Keratinocyte (primary cell): Measurements from ENCODE around the gene TINCR. TPM values are rescaled to one million over a fixed set of nuclear protein-coding genes. Genes with fewer than 3 reads are reported as not detected.

ENCODE experiments used
- DNase-seq: peaks from one replicate; pipeline ENCODE4 v3.0.0-alpha.2; 2011; ENCODE audit warnings: low read depth, missing footprints, low spot score
- FAIRE-seq: peaks from 2 replicates; lab custom pipeline; 2011; peaks lifted over from hg19 to GRCh38; lab: Jason Lieb, UNC
- H2AFZ ChIP-seq: 2 replicates; pipeline ENCODE4 v1.6.0; 2012; ENCODE audit warnings: low read length, control low read depth, inconsistent platforms; ENCODE audit not compliant: control insufficient read depth
- H3K27ac ChIP-seq: 2 replicates; pipeline ENCODE4 v1.5.1; 2011; ENCODE audit warnings: low read length; ENCODE audit not compliant: control insufficient read depth, insufficient read depth
- H3K27me3 ChIP-seq: 3 replicates; pipeline ENCODE4 v1.6.0; 2011; ENCODE audit warnings: low read length; ENCODE audit not compliant: control insufficient read depth, insufficient read depth; ENCODE audit errors: extremely low read depth
- H3K36me3 ChIP-seq, 2 experiments: 2 replicates in 1 of 2; 3 replicates in 1 of 2; pipeline ENCODE4 v1.5.1; 2011; ENCODE audit warnings: low read length in 2 of 2, mild to moderate bottlenecking in 1 of 2; ENCODE audit not compliant: control insufficient read depth in 2 of 2, insufficient read depth in 2 of 2; ENCODE audit errors: extremely low read depth in 1 of 2
- H3K4me1 ChIP-seq: 3 replicates; pipeline ENCODE4 v1.5.1; 2011; ENCODE audit warnings: low read length; ENCODE audit not compliant: control insufficient read depth, insufficient read depth; ENCODE audit errors: extremely low read depth
- H3K4me2 ChIP-seq: 3 replicates; pipeline ENCODE4 v1.6.0; 2011; ENCODE audit warnings: low read depth, low read length; ENCODE audit not compliant: control insufficient read depth, insufficient read depth; ENCODE audit errors: extremely low read depth
- H3K4me3 ChIP-seq, 3 experiments: fragments of 200-600 bp in 1 of 3; sonication (generic) in 1 of 3; 2 replicates in 2 of 3; 3 replicates in 1 of 3; pipeline ENCODE4 v1.5.1; 2011 to 2016; ENCODE audit warnings: low read length in 3 of 3, mild to moderate bottlenecking in 3 of 3, control low read depth in 2 of 3, inconsistent platforms in 1 of 3, low read depth in 1 of 3, mixed read lengths in 1 of 3, mixed run types in 1 of 3, moderate library complexity in 1 of 3; ENCODE audit not compliant: control insufficient read depth in 2 of 3, insufficient read depth in 2 of 3; ENCODE audit errors: extremely low read depth in 1 of 3
- H3K79me2 ChIP-seq: 2 replicates; pipeline ENCODE4 v1.6.0; 2012; ENCODE audit warnings: low read length; ENCODE audit not compliant: control insufficient read depth, insufficient read depth
- H3K9ac ChIP-seq: 3 replicates; pipeline ENCODE4 v1.6.0; 2011; ENCODE audit warnings: low read length; ENCODE audit not compliant: control insufficient read depth, insufficient read depth; ENCODE audit errors: extremely low read depth
- H3K9me1 ChIP-seq: 3 replicates; pipeline ENCODE4 v1.6.0; 2011; ENCODE audit warnings: low read length; ENCODE audit not compliant: control insufficient read depth, insufficient read depth; ENCODE audit errors: extremely low read depth
- H3K9me3 ChIP-seq: 2 replicates; pipeline ENCODE4 v1.5.1; 2012; ENCODE audit warnings: low read depth, low read length; ENCODE audit not compliant: control insufficient read depth
- H4K20me1 ChIP-seq: 3 replicates; pipeline ENCODE4 v1.6.0; 2011; ENCODE audit warnings: low read length; ENCODE audit not compliant: control insufficient read depth, insufficient read depth; ENCODE audit errors: extremely low read depth
- EZH2 ChIP-seq: IDR thresholded peaks from one replicate; pipeline ENCODE4 v1.6.1; 2012; ENCODE audit warnings: inconsistent platforms, mild to moderate bottlenecking, low read length, moderate library complexity
- dilution Hi-C: fragments of 300-500 bp; cut with MboI; formaldehyde crosslinking; loops from one replicate; pipeline ENCODE4 v1.7.0; 2020; ENCODE audit warnings: low sequenced_read_pairs; ENCODE audit not compliant: extremely low pct_ligation_motif_present
- polyA plus RNA-seq, 5 experiments: library from polyadenylated mRNA; depleted of rRNA in 3 of 5; stranded (reverse) in 3 of 5; stranded (forward) in 1 of 5; unstranded in 1 of 5; fragments of >200 nt; gene quantifications; 1 replicate in 1 of 5; 2 replicates in 3 of 5; 3 replicates in 1 of 5; pipeline versions ENCODE4 v1.2.1 to v1.2.3, GENCODE V29; 2011 to 2012; ENCODE audit warnings: missing spikeins in 2 of 5, low read depth in 1 of 5, low replicate concordance in 1 of 5
- TF ChIP-seq, protein P1 (sequence below), 3 experiments: IDR thresholded peaks in 1 of 3; conservative IDR thresholded peaks in 1 of 3; optimal IDR thresholded peaks in 1 of 3; 2 replicates in 2 of 3; 3 replicates in 1 of 3; pipeline versions ENCODE3 to v1.5.1; 2011; ENCODE audit warnings: low read length in 3 of 3, mild to moderate bottlenecking in 3 of 3, moderate library complexity in 2 of 3, control low read depth in 1 of 3, inconsistent platforms in 1 of 3; ENCODE audit not compliant: insufficient read depth in 2 of 3; ENCODE audit errors: extremely low read depth in 1 of 3

Gene TINCR
- polyA plus RNA-seq, 1 donor (not counting 4 experiments of a cell fraction or from before 2014, with no cell fraction given) = 9.7 TPM

DNA sequence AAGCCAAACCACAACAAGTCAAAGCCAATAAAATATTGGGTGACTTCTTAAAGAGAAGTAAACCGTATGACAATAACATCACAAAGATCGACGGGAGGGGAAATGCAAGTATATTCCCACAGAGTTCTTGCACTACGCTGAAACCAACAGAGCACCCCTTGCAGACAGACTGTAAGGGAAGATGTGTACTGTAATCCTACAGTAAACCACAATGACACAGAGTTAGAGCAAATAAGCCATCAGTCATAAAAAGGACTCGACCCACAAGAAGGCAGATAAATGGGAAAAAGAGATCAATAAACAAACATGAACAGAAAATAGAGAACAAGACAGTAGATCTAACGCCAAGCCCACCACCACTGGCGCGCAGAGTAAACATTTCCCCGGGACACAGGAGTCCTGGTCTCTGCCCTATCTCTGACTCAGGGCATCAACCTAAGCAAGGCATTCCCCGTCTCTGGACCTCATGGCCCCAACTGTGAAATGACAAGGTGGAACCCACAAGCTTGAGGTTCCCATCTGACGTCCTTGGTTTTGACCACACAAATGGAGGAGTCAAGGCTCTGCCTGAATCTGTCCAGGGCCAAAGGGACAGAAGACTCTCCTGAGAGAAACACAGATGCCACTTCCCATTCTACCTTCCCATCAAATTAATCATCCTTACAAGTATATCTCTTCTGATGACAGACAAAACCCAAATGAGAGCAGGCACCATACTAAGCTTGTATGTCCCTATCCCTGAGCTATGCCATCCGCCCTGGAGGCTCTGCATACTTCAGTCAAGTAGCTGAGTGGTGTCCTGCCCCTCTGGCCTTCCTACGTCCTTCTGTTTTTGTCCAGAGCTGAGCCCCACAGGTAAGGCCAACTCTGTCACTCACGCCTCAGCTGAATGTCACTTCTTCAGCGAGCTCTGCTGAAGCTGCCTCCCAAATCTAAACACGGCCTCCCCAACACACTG lies 39.8 kb upstream of the TINCR start:
- Histone ChIP-seq H3K9ac (no peak overlapping the region), H3K36me3 (peaks cover 18 to 59% of the 10 kb centered on the region in 2 experiments), H3K4me2 (no peak overlapping the region), H3K4me1 (no peaks in the 10 kb centered on the region), H4K20me1 (no peaks in the 10 kb centered on the region), H3K9me3 (no peaks in the 10 kb centered on the region), H2AFZ (no peak overlapping the region), H3K79me2 (peaks cover 23% of the 10 kb centered on the region), H3K27ac (no peak overlapping the region), H3K4me3 (no peak overlapping the region), H3K27me3 (no peaks in the 10 kb centered on the region), H3K9me1 (no peaks in the 10 kb centered on the region)
- dilution Hi-C loops = no loop called here
- FAIRE-seq = no peak
- TF ChIP-seq EZH2 = no peak
- TF ChIP-seq, protein P1, sequence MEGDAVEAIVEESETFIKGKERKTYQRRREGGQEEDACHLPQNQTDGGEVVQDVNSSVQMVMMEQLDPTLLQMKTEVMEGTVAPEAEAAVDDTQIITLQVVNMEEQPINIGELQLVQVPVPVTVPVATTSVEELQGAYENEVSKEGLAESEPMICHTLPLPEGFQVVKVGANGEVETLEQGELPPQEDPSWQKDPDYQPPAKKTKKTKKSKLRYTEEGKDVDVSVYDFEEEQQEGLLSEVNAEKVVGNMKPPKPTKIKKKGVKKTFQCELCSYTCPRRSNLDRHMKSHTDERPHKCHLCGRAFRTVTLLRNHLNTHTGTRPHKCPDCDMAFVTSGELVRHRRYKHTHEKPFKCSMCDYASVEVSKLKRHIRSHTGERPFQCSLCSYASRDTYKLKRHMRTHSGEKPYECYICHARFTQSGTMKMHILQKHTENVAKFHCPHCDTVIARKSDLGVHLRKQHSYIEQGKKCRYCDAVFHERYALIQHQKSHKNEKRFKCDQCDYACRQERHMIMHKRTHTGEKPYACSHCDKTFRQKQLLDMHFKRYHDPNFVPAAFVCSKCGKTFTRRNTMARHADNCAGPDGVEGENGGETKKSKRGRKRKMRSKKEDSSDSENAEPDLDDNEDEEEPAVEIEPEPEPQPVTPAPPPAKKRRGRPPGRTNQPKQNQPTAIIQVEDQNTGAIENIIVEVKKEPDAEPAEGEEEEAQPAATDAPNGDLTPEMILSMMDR (optimal IDR thresholded peaks at IDR 0.05 in 1 of 3, IDR thresholded peaks at IDR 0.05 in 1 of 3, conservative IDR thresholded peaks at IDR 0.05 in 1 of 3; ENCODE audit: extremely low read depth in 1 of 3, insufficient read depth in 2 of 3, low read length in 3 of 3) = no peak
- DNase-seq = no peak

DNA sequence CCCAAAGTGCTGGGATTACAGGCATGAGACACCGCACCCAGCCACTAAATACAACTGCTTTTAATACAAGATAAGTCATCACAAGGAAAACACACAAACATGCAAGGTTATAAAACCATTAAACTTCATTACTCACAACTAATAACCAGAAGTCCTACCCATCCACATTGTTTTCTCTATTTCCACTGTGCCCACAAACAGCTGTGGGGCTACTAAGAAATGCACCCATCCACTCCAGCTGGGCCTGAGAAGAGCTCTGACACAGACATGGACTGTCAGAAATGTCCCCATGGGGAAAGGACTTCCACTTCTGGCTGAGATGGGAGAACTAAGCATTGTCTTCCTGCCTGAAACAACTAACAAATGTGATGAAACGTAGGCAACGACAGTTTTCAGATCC lies 37.6 kb upstream of the TINCR start:
- Histone ChIP-seq H3K79me2 (peaks cover 23% of the 10 kb centered on the region), H3K9ac (no peak overlapping the region), H4K20me1 (no peaks in the 10 kb centered on the region), H3K4me2 (no peak overlapping the region), H3K4me1 (no peaks in the 10 kb centered on the region), H3K9me3 (no peaks in the 10 kb centered on the region), H2AFZ (no peak overlapping the region), H3K9me1 (no peaks in the 10 kb centered on the region), H3K27ac (no peak overlapping the region), H3K4me3 (no peak overlapping the region), H3K36me3 (peaks cover 24 to 62% of the 10 kb centered on the region in 2 experiments), H3K27me3 (no peaks in the 10 kb centered on the region)
- dilution Hi-C loops = no loop called here
- DNase-seq (no peak), FAIRE-seq (no peak)
- TF ChIP-seq EZH2 = no peak
- TF ChIP-seq, protein P1 (optimal IDR thresholded peaks at IDR 0.05 in 1 of 3, IDR thresholded peaks at IDR 0.05 in 1 of 3, conservative IDR thresholded peaks at IDR 0.05 in 1 of 3; ENCODE audit: extremely low read depth in 1 of 3, insufficient read depth in 2 of 3, low read length in 3 of 3) = no peak
